Measurements from ENCODE around the gene GRIK3.

GRIK3 gene

GRCh38 chr1:36982709-36983108, 51.6 kb downstream of the GRIK3 start:
- no peak for DNase-seq (ENCODE audit: low read depth)
- no peak for TF ChIP-seq CTCF (conservative IDR thresholded peaks at IDR 0.05; ENCODE audit: low read depth, low read length)
- no peak overlapping the region for H3K4me3 ChIP-seq (ENCODE audit: low read depth, low read length)

GRCh38 chr1:36981771-36982622, 52.3 kb downstream of the GRIK3 start:
- TF ChIP-seq CTCF (conservative IDR thresholded peaks at IDR 0.05; ENCODE audit: low read depth, low read length), result no peak
- H3K4me3 ChIP-seq (ENCODE audit: low read depth, low read length), result no peak overlapping the region
- DNase-seq (ENCODE audit: low read depth), result no peak

GRCh38 chr1:36981126-36981525, 53.2 kb downstream of the GRIK3 start:
- H3K4me3 ChIP-seq (ENCODE audit: low read depth, low read length), result no peak overlapping the region
- no peak for DNase-seq (ENCODE audit: low read depth)
- no peak for TF ChIP-seq CTCF (conservative IDR thresholded peaks at IDR 0.05; ENCODE audit: low read depth, low read length)

- TF ChIP-seq CTCF (conservative IDR thresholded peaks at IDR 0.05; ENCODE audit: low read depth, low read length), result no peak
- DNase-seq (ENCODE audit: low read depth), result no peak
- no peak overlapping the region for H3K4me3 ChIP-seq (ENCODE audit: low read depth, low read length)
Measured at GRCh38 chr1:36977731-36978406, 56.4 kb downstream of the GRIK3 start.

- TF ChIP-seq CTCF (conservative IDR thresholded peaks at IDR 0.05; ENCODE audit: low read depth, low read length), result no peak
- no peak for DNase-seq (ENCODE audit: low read depth)
- no peak overlapping the region for H3K4me3 ChIP-seq (ENCODE audit: low read depth, low read length)
Measured at GRCh38 chr1:36975642-36976041, 58.7 kb downstream of the GRIK3 start.

- no peak for TF ChIP-seq CTCF (conservative IDR thresholded peaks at IDR 0.05; ENCODE audit: low read depth, low read length)
- no peak for DNase-seq (ENCODE audit: low read depth)
Measured at GRCh38 chr1:36973056-36973455, 61.3 kb downstream of the GRIK3 start.

More at GRCh38 chr1:36973056-36973455, 61.3 kb downstream of the GRIK3 start:
- no peak overlapping the region for H3K4me3 ChIP-seq (ENCODE audit: low read depth, low read length)

Data from choroid plexus epithelial cell (primary cell).